Parathyroid adenoma (tissue), 2 donors: ENCODE results near the gene MBIP.

Source experiments
- H2AFZ ChIP-seq: fragments of 300-600 bp; sonication (generic); one replicate; pipeline ENCODE4 v1.7.0; 2017; ENCODE audit warnings: antibody characterized with exemption, mild to moderate bottlenecking
- H3K27ac ChIP-seq: fragments of 300-600 bp; sonication (generic); one replicate; pipeline ENCODE4 v1.7.0; 2017
- H3K27me3 ChIP-seq: fragments of 300-600 bp; sonication (generic); one replicate; pipeline ENCODE4 v1.7.0; 2017; ENCODE audit warnings: low read length; ENCODE audit not compliant: control insufficient read depth, insufficient read depth
- H3K36me3 ChIP-seq: fragments of 300-600 bp; sonication (generic); one replicate; pipeline ENCODE4 v1.7.0; 2017; ENCODE audit warnings: low read length; ENCODE audit not compliant: control insufficient read depth, insufficient read depth
- H3K4me1 ChIP-seq: fragments of 300-600 bp; sonication (generic); one replicate; pipeline ENCODE4 v1.7.0; 2017; ENCODE audit warnings: control low read depth
- H3K4me2 ChIP-seq: fragments of 300-600 bp; sonication (generic); one replicate; pipeline ENCODE4 v1.7.0; 2017; ENCODE audit warnings: low read length
- H3K4me3 ChIP-seq: fragments of 300-600 bp; sonication (generic); one replicate; pipeline ENCODE4 v1.7.0; 2017; ENCODE audit warnings: low read depth, low read length
- H3K79me2 ChIP-seq: fragments of 300-600 bp; sonication (generic); one replicate; pipeline ENCODE4 v1.7.0; 2017; ENCODE audit warnings: control low read depth
- H3K9ac ChIP-seq: fragments of 300-600 bp; sonication (generic); one replicate; pipeline ENCODE4 v1.7.0; 2017; ENCODE audit warnings: mild to moderate bottlenecking
- H3K9me3 ChIP-seq: fragments of 300-600 bp; sonication (generic); one replicate; pipeline ENCODE4 v1.7.0; 2017; ENCODE audit warnings: low read length; ENCODE audit not compliant: control insufficient read depth
- CTCF ChIP-seq: fragments of 300-600 bp; sonication (generic); IDR thresholded peaks from one replicate; pipeline ENCODE4 v1.7.0; 2017; ENCODE audit warnings: antibody characterized with exemption, mild to moderate bottlenecking
- donor health status: primary hyperparathyroidism.

The MBIP gene, protein sequence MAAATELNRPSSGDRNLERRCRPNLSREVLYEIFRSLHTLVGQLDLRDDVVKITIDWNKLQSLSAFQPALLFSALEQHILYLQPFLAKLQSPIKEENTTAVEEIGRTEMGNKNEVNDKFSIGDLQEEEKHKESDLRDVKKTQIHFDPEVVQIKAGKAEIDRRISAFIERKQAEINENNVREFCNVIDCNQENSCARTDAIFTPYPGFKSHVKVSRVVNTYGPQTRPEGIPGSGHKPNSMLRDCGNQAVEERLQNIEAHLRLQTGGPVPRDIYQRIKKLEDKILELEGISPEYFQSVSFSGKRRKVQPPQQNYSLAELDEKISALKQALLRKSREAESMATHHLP

GRCh38 chr14:36320200-36320896, at the start of gene MBIP:
Gene MBIP (minus strand): TSS chr14:36320637. CDS start chr14:36320588, 49 bp downstream.
- Histone ChIP-seq H3K27ac (peak within 1 kb of the TSS; percentile 79), H2AFZ (peak within 1 kb of the TSS; percentile 72), H3K27me3 (no peaks in the 10 kb centered on the region), H3K4me1 (no peaks in the 10 kb centered on the region), H3K4me3 (peak within 1 kb of the TSS; percentile 86), H3K79me2 (no peaks in the 10 kb centered on the region), H3K4me2 (peak within 1 kb of the TSS; percentile 67), H3K36me3 (no peaks in the 10 kb centered on the region), H3K9ac (peak within 1 kb of the TSS; percentile 47), H3K9me3 (no peaks in the 10 kb centered on the region)
- no peak for TF ChIP-seq CTCF

DNA sequence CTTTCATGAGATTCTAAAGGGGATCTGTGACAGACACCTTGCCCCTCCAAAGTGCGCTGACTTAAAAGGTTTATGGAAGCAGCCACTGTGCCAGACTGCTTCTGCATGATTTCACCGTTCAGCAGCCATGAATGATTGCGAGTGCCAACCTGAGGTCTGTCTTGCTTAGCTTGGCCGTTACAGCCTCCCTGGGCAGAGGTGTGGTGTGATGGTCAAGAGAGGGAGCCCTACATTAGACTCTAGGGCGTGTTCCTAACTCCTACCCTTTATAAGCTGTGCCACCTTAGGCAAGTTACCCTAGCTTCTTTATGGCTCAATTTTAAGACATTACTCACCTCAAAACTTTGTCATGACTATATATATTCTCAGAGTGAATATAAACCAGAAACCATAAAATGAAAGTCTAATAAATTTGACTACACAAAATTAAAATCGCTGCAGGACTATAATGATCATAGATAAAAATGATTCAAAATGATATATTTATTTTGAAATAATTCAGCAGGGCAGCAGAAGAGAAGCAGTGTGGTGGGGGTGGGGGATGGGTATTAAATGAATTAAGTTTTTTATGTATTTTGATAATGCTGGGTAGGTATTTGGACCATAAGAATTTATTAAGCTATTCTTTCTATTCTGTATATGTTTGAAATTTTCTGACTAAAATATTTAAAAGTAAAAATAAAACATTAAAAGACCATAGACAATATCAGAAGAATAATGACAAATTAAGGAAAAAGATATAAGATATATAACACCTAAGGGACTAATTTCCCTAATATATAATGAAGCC, 47.7 kb upstream of the MBIP start:
- Histone ChIP-seq H3K36me3 (no peaks in the 10 kb centered on the region), H3K4me1 (no peaks in the 10 kb centered on the region), H3K27ac (no peak overlapping the region), H3K9ac (no peak overlapping the region), H3K4me2 (no peak overlapping the region), H2AFZ (no peak overlapping the region), H3K9me3 (no peaks in the 10 kb centered on the region), H3K4me3 (no peak overlapping the region), H3K27me3 (no peaks in the 10 kb centered on the region), H3K79me2 (no peaks in the 10 kb centered on the region)
- TF ChIP-seq CTCF, result no peak

GRCh38 chr14:36365766-36366165, 45.3 kb upstream of the MBIP start:
- Histone ChIP-seq H3K4me2 (no peak overlapping the region), H3K4me3 (no peak overlapping the region), H3K9ac (no peak overlapping the region), H3K4me1 (no peaks in the 10 kb centered on the region), H3K27ac (no peak overlapping the region), H3K9me3 (no peaks in the 10 kb centered on the region), H3K36me3 (no peaks in the 10 kb centered on the region), H3K27me3 (no peaks in the 10 kb centered on the region), H2AFZ (no peak overlapping the region), H3K79me2 (no peaks in the 10 kb centered on the region)
- no peak for TF ChIP-seq CTCF

GRCh38 chr14:36363704-36364103, 43.3 kb upstream of the MBIP start:
- H3K27ac ChIP-seq, result no peak overlapping the region
- no peak for TF ChIP-seq CTCF
- H3K79me2 ChIP-seq, result no peaks in the 10 kb centered on the region
- H3K9ac ChIP-seq, result no peak overlapping the region
- no peak overlapping the region for H3K4me2 ChIP-seq
- H3K4me3 ChIP-seq, result no peak overlapping the region
- no peaks in the 10 kb centered on the region for H3K36me3 ChIP-seq
- H3K9me3 ChIP-seq, result no peaks in the 10 kb centered on the region
- H3K4me1 ChIP-seq, result no peaks in the 10 kb centered on the region
- H3K27me3 ChIP-seq, result no peaks in the 10 kb centered on the region
- no peak overlapping the region for H2AFZ ChIP-seq
